A549 (cell line): ENCODE results near the gene TEX35.

ENCODE experiments used
- BHLHE40 ChIP-seq: IDR thresholded peaks from 2 replicates; pipeline ENCODE4 v1.6.1; 2012; ENCODE audit warnings: low read depth, low read length, inconsistent platforms
- CTCF ChIP-seq: fragments of >200 bp; sonication (Bioruptor Twin); formaldehyde crosslinking; IDR thresholded peaks from 3 replicates; pipeline ENCODE4 v1.5.1; 2016
- ELK1 ChIP-seq: fragments of 150-350 bp; IDR thresholded peaks from 2 replicates; pipeline ENCODE4 v1.6.1; 2014; ENCODE audit warnings: low read depth, mild to moderate bottlenecking, low read length
- GATA3 ChIP-seq: IDR thresholded peaks from 2 replicates; pipeline ENCODE4 v1.6.1; 2012; ENCODE audit warnings: borderline replicate concordance
- HDAC2 ChIP-seq: fragments of 200-600 bp; sonication (generic); IDR thresholded peaks from 2 replicates; pipeline ENCODE4 v1.6.1; 2016
- KDM5A ChIP-seq: fragments of 200-600 bp; sonication (generic); IDR thresholded peaks from 2 replicates; pipeline ENCODE4 v1.6.1; 2016; ENCODE audit warnings: antibody characterized with exemption, mild to moderate bottlenecking
- MAZ ChIP-seq: fragments of 150-350 bp; IDR thresholded peaks from 2 replicates; pipeline ENCODE4 v1.6.1; 2014; ENCODE audit warnings: antibody characterized with exemption, low read depth, low read length, borderline replicate concordance
- POLR2A ChIP-seq: IDR thresholded peaks from 2 replicates; pipeline ENCODE4 v1.6.1; 2012; ENCODE audit warnings: mild to moderate bottlenecking, low read length
- TF ChIP-seq, protein P1 (sequence below): IDR thresholded peaks from 2 replicates; pipeline ENCODE4 v1.6.1; 2012

GRCh38 chr1:178530037-178530402, 17.1 kb downstream of the TEX35 start:
- TF ChIP-seq CTCF: no peak
- TF ChIP-seq, protein P1, sequence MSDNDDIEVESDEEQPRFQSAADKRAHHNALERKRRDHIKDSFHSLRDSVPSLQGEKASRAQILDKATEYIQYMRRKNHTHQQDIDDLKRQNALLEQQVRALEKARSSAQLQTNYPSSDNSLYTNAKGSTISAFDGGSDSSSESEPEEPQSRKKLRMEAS: no peak
- no peak for TF ChIP-seq ELK1
- TF ChIP-seq POLR2A: no peak
- TF ChIP-seq HDAC2: no peak
- no peak for TF ChIP-seq GATA3
- TF ChIP-seq MAZ: no peak
- TF ChIP-seq BHLHE40: no peak
- no peak for TF ChIP-seq KDM5A
